Ectodermal cell (in vitro differentiated cells): Measurements from ENCODE around the gene ARPC1A.
A peak's percentile ranks its signal among the peaks of the same experiment; 100 is the strongest.

Experiments used
- H3K27ac ChIP-seq: 2 replicates; pipeline ENCODE4 v1.7.0; 2013; ENCODE audit warnings: mild to moderate bottlenecking, low read depth, low read length; ENCODE audit not compliant: insufficient read depth, poor library complexity, severe bottlenecking
- H3K27me3 ChIP-seq: 2 replicates; pipeline ENCODE4 v1.7.0; 2013; ENCODE audit warnings: mild to moderate bottlenecking, low read length; ENCODE audit not compliant: insufficient read depth, control insufficient read depth, poor library complexity, severe bottlenecking
- H3K36me3 ChIP-seq: one replicate; pipeline ENCODE4 v1.7.0; 2013; ENCODE audit warnings: low read length; ENCODE audit not compliant: control insufficient read depth, insufficient read depth
- H3K4me1 ChIP-seq: one replicate; pipeline ENCODE4 v1.7.0; 2013; ENCODE audit warnings: low read length; ENCODE audit not compliant: control insufficient read depth, insufficient read depth
- H3K4me3 ChIP-seq: 2 replicates; pipeline ENCODE4 v1.7.0; 2013; ENCODE audit warnings: low read depth, low read length, control low read depth; ENCODE audit not compliant: insufficient read depth
- H3K9me3 ChIP-seq: 2 replicates; pipeline ENCODE4 v1.7.0; 2013; ENCODE audit warnings: mild to moderate bottlenecking, low read length, moderate library complexity; ENCODE audit not compliant: control insufficient read depth
- WGBS, 2 experiments: methylation state at CpG; one replicate each; pipeline ENCODE4 v1.1.7; 2013; ENCODE audit warnings: missing lambda C conversion rate in 2 of 2; 5-methylcytosine and 5-hydroxymethylcytosine counted together

Gene ARPC1A

DNA sequence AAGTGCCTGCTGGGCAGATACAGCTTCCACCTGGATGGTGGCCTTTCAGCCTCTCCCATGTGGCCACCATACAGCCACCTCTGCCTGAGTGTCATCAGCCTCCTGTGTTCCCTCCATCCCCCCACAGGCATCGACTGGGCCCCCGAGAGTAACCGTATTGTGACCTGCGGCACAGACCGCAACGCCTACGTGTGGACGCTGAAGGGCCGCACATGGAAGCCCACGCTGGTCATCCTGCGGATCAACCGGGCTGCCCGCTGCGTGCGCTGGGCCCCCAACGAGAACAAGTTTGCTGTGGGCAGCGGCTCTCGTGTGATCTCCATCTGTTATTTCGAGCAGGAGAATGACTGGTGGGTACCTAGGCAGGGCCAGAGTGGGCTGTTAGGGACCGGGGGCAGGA lies 62.2 kb downstream of the ARPC1A start:
- Histone ChIP-seq H3K27ac (no peak overlapping the region), H3K27me3 (no peaks in the 10 kb centered on the region), H3K4me3 (no peak overlapping the region), H3K9me3 (no peaks in the 10 kb centered on the region), H3K36me3 (no peaks in the 10 kb centered on the region), H3K4me1 (no peaks in the 10 kb centered on the region)
- 96 to 97% methylated on average over 20 of the region's 20 CpGs for WGBS, 2 experiments

DNA sequence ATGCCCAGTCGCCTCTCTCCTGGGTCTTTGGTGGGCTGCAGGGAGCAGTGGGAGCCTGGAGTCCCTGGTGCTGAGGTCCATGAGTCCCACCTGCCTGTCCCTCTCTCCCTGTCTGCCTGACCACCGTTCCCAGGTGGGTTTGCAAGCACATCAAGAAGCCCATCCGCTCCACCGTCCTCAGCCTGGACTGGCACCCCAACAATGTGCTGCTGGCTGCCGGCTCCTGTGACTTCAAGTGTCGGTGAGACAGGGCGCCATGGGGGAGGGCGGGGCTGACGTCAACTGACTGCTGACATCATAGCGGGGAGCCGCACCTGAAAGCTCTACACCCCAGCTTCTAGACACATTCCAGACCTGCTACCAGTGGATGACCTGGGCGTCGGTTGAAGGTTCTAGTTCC lies 64.1 kb downstream of the ARPC1A start:
- no peaks in the 10 kb centered on the region for H3K27me3 ChIP-seq
- H3K4me1 ChIP-seq, result peaks cover 10% of the 10 kb centered on the region
- H3K9me3 ChIP-seq, result no peaks in the 10 kb centered on the region
- no peak overlapping the region for H3K27ac ChIP-seq
- WGBS, 2 experiments, result 94% methylated on average over 13 of the region's 13 CpGs
- no peaks in the 10 kb centered on the region for H3K36me3 ChIP-seq
- H3K4me3 ChIP-seq, result no peak overlapping the region

DNA sequence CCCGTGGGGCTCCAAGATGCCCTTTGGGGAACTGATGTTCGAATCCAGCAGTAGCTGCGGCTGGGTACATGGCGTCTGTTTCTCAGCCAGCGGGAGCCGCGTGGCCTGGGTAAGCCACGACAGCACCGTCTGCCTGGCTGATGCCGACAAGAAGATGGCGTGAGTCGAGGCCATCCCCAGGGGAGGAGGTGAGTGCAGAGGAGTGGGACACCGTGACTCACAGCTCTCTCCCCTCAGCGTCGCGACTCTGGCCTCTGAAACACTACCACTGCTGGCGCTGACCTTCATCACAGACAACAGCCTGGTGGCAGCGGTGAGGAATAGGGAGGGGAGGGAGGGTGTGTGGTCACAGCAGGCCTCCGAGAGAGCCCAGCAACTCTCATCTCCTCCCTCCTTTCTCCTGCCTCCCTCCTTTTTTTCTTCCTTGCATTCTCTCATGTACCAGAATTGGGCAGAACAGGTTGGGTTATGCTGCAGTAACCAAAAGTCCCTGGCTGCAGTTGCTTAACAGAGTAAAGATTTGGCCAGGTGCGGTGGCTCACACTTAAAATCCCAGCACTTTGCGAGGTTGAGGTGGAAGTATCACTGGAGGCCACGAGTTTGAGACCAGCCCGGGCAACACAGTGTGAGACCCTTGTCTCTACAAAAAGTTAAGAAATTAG lies 65.4 kb downstream of the ARPC1A start:
- 93 to 94% methylated on average over 21 to 23 of the region's 23 CpGs for WGBS, 2 experiments
- Histone ChIP-seq H3K27me3 (no peaks in the 10 kb centered on the region), H3K9me3 (no peaks in the 10 kb centered on the region), H3K4me1 (peaks cover 10% of the 10 kb centered on the region), H3K27ac (no peak overlapping the region), H3K4me3 (no peak overlapping the region), H3K36me3 (peaks cover 3% of the 10 kb centered on the region)

DNA sequence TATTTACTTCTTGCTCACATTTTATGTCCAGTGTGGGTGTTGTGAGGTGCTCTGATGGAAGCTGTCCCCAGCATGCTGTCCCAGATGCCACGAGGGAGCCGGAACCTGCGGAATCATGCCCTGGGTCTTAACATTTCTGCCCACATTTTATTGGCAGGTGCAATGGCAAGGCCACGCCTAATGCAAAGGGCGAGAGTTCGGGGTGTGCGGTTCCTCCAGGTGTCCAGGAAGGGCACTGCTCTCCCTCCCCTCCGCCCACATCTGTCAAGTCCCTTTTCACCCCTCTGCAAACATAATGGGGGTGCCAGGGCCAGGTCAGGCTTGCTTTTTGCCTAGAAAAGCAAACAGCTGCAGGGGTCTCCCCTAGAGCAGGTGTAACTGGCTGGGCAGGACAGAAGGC lies 66.3 kb downstream of the ARPC1A start:
- Histone ChIP-seq H3K27me3 (no peaks in the 10 kb centered on the region), H3K4me3 (peak overlapping the region; percentile 66), H3K9me3 (no peaks in the 10 kb centered on the region), H3K4me1 (peaks cover 10% of the 10 kb centered on the region), H3K27ac (no peak overlapping the region), H3K36me3 (peaks cover 5% of the 10 kb centered on the region)
- WGBS, 2 experiments, result 89 to 90% methylated on average over 8 of the region's 8 CpGs

DNA sequence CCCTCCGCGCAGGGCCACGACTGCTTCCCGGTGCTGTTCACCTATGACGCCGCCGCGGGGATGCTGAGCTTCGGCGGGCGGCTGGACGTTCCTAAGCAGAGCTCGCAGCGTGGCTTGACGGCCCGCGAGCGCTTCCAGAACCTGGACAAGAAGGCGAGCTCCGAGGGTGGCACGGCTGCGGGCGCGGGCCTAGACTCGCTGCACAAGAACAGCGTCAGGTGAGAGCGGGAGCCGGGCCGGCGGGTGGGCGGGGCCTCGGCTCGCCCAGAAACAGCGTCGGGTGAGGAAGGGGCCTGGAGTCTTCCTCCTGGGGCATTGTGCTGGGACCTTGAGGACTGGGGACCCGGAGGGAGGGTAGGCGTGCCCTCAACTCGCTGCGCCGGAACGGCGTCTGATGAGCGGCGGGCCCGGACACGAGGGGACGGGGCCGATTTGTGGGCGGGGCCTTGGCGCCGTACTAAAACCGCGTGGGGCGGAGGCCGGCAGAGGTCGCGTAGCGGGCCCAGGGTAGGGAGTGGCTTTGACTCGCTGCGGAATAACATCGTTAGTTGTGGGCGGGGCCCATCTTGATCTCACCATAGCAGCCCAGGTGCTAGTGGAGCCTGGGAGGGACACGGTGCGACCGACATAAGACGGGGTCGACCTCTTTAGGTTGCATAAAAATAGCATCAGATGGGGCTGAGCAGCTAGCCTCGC lies 67.1 kb downstream of the ARPC1A start:
- H3K4me3 ChIP-seq, result peak overlapping the region; percentile 66
- peak overlapping the region; percentile 77 for H3K27ac ChIP-seq
- H3K36me3 ChIP-seq, result peaks cover 11% of the 10 kb centered on the region
- H3K9me3 ChIP-seq, result no peaks in the 10 kb centered on the region
- 1 to 2% methylated on average over 68 of the region's 68 CpGs for WGBS, 2 experiments
- H3K27me3 ChIP-seq, result no peaks in the 10 kb centered on the region
- H3K4me1 ChIP-seq, result peaks cover 10% of the 10 kb centered on the region

DNA sequence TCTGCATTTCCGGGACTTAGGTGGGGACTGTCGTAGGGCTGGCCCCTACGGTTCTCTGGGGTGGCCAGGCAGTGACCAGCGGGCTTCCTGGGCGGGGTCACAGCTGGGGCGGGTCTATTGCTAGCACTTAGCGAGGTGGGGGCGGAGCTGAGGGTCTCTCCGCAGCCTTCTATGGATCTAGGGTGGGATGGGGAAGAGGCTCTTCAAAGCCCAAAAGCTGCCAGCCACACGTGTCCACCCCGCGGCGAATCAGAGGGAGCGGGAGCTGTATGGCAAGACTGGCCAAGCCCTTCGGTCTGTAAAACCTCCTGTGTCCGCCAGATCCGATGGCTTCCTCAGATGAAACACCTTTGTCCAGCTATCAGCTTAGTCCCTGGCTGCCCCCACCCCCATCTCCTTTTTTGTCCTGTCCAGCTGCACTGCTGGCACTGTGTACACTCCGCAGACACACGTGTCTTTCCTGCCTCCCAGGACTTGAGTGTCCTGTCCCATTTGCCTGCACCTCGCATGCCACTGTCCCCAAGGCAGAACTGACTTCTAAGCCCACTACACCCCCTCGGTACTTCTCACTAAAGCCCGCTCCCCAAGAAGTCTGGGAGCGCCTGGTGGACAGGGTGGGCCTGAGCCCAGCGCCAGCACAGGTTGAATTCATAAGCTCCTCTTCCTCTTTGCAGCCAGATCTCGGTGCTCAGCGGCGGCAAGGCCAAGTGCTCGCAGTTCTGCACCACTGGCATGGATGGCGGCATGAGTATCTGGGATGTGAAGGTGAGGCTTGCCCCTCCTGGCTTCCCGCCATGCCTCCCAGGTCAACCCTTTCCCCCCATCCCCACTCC lies 67.9 kb downstream of the ARPC1A start:
- H3K4me3 ChIP-seq, result peak overlapping the region; percentile 66
- no peaks in the 10 kb centered on the region for H3K9me3 ChIP-seq
- H3K4me1 ChIP-seq, result peaks cover 10% of the 10 kb centered on the region
- peaks cover 11% of the 10 kb centered on the region for H3K36me3 ChIP-seq
- H3K27ac ChIP-seq, result peak overlapping the region; percentile 77
- 42% methylated on average over 30 of the region's 30 CpGs for WGBS, 2 experiments
- no peaks in the 10 kb centered on the region for H3K27me3 ChIP-seq

DNA sequence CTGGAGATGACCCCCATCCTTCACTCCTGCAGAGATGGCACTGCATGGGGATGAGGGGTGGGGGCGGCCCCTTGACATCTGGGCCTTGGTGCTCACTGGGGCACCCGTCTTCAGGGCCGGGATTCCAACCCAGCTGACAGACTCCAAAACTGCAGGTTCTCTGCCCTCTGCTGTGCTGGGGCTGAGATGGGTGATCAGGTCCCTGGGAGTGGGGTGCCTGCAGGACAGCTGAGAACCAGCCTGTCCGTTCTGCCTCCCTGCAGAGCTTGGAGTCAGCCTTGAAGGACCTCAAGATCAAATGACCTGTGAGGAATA lies 68.4 kb downstream of the ARPC1A start:
- Histone ChIP-seq H3K4me3 (no peak overlapping the region), H3K4me1 (peaks cover 10% of the 10 kb centered on the region), H3K9me3 (no peaks in the 10 kb centered on the region), H3K27ac (no peak overlapping the region), H3K27me3 (no peaks in the 10 kb centered on the region), H3K36me3 (peaks cover 11% of the 10 kb centered on the region)
- 87 to 92% methylated on average over 4 of the region's 4 CpGs for WGBS, 2 experiments

DNA sequence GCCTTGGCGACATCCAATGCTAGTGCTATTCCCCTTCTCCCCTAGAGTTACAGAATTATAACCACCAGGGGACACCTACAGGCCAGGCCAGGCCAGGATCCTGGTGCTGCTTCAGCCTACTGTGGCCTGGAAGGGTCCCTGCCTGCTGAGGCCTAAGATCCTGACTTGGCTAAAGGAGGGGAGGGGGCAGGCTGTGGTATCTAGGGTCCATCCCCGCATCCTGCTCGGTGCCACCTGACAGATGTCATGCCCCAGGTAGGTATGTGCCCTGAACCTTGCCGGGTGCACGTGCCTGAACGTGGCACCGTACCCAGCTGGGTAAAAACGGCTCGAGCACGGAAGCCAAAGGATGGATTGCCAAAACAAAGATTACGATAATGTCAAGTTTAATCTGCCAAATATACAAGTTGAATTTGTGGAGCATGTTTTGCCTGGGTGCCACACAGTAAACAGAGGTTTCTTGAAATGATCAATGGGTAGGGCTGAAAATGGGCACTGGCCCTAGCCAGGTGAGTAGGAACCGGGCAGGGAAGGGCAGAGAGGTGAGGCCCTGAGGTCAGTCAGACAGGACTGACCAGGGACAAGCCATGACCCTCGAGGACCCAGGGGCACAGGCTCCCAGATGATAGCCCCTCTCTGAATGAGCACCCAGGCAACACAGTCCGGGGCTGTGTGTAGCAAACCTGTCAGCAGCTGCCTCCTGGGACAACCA lies 70.1 kb downstream of the ARPC1A start:
- no peaks in the 10 kb centered on the region for H3K27me3 ChIP-seq
- H3K27ac ChIP-seq, result no peak overlapping the region
- H3K36me3 ChIP-seq, result peaks cover 24% of the 10 kb centered on the region
- H3K4me3 ChIP-seq, result no peak overlapping the region
- WGBS, 2 experiments, result 95 to 96% methylated on average over 14 of the region's 14 CpGs
- H3K4me1 ChIP-seq, result peaks cover 10% of the 10 kb centered on the region
- H3K9me3 ChIP-seq, result no peaks in the 10 kb centered on the region

DNA sequence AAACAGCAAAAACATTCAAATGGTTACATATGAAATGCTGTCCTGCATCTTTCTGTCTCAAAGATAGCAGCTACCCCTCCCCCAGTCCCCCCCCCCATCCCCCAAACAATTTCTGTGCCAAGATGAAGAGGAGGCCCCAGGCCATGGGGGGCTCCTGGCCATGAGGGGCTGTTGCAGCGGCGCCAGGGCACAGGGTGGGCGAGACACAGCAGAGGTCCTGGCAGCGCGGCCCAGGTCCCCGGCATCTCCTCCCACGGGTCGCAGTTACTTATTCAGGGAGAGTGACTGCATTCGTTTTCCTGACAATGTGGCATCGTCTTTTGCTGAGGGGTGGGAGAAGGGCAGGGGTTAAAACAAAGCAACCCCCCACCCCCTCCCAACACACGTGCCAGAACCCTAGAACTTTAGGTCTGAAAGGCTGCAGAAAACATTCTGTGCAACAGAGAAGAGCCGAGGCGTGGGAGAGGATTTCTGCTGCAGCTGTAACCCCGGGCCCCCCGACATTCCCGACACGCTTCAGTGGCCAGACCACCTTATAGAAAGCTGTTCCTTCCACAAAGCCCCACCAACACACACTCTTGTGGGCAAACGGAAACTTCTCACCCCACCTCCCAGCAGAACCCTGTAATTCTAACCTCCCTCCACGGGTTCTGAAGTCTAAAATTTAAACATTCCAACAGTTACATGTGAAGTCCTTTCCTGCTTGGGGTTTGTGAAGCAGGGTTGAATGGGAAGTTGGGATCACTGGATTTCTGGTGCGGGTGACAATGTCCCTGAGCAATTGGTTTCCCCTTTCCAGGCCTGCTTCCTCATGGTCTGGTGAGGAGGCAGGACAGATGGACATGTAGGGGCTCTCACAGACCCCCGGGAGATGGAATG lies 71.0 kb downstream of the ARPC1A start:
- Histone ChIP-seq H3K9me3 (no peaks in the 10 kb centered on the region), H3K27ac (no peak overlapping the region), H3K36me3 (peaks cover 30% of the 10 kb centered on the region), H3K4me1 (peaks cover 10% of the 10 kb centered on the region), H3K4me3 (no peak overlapping the region), H3K27me3 (no peaks in the 10 kb centered on the region)
- 89 to 90% methylated on average over 21 of the region's 21 CpGs for WGBS, 2 experiments
